Fibroblast of upper back skin (primary cell): Measurements from ENCODE around the gene ZSCAN20.
"Not testable (repeated sequence)": the region's sequence is repeated elsewhere in the genome, so short reads cannot be mapped to it uniquely, and the experiment has no call there.

Source experiments
- DNase-seq: peaks from one replicate; pipeline ENCODE4 v3.0.0-alpha.2; 2013

ZSCAN20 gene

DNA sequence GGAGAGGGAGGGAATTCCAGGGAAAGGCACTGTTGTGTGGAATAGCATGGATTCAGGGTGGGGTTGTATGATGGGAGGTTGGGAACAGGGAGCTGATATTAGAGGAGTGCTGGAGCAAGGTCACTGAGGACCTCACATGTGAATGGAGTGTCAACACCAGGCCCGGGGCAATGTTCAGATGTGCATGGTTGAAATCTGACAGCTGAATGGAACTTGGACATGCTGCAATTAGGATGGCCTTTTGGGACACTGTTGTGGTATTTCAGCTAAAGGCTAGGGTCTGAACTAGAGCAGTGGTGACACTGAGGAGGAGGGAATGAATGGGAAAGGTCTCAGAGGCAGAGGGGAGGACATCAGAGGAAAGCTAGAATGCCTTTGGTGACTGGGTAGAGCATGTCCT is 25.0 kb downstream of the ZSCAN20 start:
- no peak for DNase-seq

DNA sequence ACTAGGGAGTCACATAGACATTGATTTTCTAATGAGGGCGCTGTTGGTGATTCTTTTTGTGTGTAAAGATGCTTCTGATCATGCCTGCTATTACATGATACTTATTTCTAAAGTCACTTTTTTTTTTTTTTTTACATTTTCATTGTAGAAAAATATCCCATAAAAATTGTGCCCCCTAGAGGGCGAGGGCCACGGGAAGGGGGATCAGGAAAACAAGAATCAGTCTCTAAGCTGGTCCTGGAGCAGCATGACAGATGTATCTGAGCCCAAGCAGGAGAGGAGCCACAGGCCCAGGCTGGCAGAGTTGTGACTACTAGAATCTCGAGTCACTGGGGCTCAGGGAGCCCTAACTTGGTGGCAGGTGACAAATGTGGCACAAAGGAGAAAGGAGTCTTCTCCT is 28.1 kb downstream of the ZSCAN20 start:
- DNase-seq: no peak

DNA sequence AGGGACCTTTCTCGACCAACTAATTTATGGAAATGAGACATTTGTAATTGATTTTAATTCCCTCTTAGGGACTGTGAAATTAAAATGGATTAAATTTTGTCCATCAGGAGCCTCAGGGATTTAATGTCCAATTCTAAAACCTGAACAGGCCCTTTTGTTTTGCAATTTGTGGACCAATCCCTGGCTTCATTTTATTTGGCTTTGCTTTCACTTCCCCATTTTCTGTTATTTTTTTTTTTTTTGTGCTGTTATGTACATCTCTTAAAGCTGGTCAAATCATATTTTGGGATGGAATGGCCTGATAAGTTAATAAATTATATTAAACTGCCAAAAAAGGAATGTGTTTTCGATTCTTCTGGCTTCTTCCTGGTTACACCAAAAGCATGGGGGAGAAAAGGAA is 28.9 kb downstream of the ZSCAN20 start:
- no peak for DNase-seq

DNA sequence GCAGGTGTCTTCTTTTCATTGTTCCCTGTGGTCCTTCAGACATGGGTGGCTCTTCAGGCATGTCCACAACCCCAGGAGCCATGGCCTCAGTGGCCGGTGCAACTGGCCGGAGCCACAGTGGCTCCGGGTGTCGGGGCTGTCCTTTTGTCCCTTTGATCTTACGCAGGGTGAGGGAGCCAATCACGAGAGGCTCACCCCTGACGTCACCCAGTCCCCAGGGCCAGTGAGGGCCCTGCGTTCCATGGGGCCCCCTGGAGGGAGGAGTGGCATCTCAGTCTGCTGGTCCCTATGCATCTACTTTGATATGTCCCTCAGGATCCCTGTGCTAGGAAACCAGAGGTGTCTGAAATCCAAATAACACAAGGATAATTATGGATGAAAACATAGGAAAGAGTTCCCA is 29.3 kb downstream of the ZSCAN20 start:
- DNase-seq: no peak

DNA sequence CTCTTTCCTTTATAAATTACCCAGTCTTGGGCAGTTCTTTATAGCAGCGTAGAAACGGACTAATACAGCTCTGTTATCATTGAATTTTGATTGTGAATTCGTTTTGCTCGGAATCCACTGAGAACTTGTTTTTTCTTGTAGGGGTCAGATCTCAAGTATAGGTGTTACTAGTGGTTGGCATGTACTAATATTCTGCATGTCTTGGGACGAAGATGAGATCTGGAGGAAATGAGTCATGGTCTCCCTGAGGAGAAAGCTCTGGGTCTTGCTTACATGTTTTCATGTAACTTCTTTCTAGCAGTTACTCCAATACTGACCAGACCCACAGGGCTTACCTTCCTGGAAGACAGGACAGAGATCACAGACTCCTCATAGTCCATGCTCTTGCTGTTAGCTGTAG is 30.3 kb downstream of the ZSCAN20 start:
- DNase-seq: peak; percentile 49

DNA sequence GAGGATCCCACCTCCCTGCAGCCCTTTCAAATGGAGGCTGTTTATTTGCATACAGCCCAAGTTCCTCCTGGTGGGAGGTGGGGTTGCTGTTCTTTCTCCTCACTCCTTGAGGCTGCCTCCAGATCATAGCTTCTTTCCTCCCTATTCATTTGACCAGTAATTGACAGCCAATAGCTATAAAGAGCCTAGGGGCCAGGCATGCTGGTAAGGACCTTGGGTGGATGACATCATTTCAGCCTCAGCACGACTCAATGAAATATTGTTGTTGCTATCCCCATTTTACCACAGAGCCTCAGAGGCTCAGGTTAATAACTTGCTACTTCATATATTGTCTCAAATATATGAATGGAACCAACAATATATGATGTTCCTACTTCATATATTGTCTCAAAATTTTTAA is 31.1 kb downstream of the ZSCAN20 start:
- no peak for DNase-seq

DNA sequence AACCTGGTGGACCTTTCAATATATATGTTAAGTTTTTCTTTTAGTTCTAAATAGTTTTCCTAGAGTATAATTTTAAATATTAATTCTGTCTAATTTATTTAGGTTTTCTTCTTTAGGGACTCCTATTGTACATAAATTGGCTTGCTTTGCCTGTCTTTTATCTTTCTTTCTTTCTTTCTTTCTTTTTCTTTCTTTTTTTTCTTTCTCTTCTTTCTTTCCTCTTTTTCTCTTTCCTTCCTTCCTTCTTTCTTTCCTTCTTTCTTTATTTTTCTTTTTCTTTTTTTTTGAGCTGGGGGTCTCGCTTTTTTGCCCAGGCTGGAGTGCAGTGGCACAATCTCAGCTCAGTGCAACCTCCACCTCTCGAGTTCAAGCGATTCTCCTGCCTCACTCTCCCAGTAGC is 35.2 kb downstream of the ZSCAN20 start:
- no peak for DNase-seq

DNA sequence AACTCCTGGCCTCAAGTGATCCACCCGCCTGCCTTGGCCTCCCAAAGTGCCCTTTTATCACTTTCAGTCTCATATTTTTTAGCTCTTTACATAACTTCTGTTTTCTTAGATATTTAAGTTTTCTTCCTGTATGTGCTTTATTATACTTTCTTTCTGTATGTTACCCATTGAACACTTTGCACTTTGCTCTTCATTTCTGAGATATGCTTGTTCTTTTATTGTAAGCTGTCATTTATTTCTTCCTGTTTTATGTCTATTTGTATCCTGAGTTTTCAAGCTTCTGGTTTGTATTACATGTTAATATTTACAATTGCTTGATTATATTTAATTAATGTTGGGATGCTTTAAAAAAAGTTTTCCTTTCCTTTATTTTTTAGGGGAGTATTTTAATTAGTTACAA is 35.7 kb downstream of the ZSCAN20 start:
- no peak for DNase-seq

DNA sequence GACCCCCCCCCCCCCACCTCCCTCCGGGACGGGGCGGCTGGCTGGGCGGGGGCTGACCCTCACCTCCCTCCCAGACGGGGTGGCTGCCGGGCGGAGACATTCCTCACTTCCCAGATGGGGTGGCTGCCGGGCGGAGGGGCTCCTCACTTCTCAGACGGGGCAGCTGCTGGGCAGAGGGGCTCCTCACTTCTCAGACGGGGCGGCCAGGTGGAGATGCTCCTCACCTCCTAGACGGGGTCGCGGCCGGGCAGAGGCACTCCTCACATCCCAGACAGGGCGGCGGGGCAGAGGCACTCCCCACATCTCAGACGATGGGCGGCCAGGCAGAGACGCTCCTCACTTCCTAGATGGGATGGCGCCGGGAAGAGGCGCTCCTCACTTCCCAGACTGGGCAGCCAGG is 36.8 kb downstream of the ZSCAN20 start:
- not testable (repeated sequence) for DNase-seq

DNA sequence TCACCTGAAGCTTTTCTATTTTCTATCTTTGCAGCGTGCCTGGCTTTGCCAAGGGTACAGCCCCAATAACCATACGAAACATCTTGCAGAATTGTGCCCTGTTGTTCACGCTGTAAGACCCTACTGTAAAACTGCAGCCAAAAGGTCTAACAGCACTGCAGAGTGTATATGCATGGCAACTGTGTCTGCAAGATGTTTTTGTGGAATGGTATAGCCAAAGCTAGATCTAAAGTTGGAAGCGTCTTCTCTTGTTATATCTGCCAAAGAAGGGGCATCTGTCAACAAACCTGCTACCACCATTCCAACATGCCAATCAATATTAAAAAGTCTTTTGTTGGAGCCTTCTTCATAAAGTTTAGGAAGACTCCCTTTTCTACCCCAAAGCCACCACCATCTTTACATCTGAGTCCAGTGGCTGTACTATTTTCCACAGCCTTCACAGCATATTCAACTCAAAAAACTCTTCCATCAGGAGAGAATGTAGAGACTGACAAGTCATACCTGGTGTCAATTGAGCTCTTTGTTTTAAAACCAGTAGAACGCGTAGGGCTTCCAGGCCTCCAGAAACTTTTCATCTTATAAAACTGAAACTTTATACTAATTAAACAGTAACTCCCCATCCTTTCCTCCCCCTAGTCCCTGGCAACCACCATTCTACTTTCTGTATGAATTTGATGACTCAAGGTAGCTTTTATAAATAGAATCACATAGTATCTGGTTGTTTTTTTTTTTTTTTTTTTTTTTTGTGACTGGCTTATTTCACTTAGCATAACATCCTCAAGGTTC is 40.0 kb downstream of the ZSCAN20 start:
- no peak for DNase-seq

DNA sequence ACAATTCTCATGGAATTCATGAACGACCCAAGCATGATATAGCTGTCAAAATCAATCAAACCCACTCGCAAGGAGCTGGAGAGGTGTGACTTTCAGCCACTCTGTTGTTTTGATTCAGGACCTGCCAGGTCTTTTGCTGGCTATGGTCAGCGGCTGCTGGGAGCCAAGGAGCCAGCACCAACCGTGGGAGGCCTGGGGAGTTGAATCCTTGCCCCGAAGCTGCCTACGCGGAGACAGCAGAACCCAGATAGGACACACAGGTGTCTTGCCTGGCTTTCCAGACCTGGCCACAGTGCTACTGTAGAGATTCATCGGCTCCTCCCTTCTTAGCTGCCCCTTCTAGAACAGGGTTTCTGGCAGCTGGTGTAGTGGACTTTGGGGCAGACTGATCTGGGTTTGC is 42.7 kb downstream of the ZSCAN20 start:
- no peak for DNase-seq

DNA sequence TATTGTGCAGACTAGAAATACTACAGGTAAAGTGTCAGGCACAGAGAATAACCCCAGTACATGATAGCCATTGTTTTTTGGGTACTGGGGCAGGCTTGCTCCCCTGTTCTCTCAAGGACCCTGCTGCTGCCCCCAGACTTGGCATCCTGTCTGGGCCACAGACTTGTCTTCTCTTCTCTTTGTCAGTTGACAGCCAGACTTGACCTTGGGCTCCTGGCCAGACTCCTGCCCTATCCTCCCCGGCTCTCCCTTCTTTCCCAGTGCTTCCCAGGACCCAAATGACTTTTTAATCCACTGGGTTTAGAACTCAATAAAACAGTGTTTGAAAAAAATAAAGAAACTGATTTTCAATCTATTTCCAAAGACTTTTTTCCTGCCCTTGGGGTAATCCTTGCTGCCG is 43.2 kb downstream of the ZSCAN20 start:
- DNase-seq: no peak

DNA sequence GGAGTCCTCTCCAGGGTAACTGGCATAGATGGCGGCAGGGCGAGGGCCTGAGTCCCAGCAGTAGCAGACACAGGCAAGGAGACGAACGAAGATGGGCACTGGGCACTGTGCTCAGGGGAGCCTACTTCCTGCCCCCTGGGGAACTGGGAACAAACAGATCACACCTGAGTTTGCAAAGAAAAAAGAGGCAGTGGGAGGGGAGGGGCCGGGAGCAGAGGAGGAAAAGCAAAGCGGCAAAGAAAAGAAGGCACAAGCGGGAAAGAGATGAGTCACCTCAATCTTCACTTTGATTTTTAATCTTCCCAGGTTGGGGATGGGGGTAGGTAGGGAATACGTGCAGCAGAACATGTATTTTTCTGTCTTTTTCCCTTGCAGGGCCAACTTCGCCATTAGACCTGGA is 44.0 kb downstream of the ZSCAN20 start:
- DNase-seq: no peak

DNA sequence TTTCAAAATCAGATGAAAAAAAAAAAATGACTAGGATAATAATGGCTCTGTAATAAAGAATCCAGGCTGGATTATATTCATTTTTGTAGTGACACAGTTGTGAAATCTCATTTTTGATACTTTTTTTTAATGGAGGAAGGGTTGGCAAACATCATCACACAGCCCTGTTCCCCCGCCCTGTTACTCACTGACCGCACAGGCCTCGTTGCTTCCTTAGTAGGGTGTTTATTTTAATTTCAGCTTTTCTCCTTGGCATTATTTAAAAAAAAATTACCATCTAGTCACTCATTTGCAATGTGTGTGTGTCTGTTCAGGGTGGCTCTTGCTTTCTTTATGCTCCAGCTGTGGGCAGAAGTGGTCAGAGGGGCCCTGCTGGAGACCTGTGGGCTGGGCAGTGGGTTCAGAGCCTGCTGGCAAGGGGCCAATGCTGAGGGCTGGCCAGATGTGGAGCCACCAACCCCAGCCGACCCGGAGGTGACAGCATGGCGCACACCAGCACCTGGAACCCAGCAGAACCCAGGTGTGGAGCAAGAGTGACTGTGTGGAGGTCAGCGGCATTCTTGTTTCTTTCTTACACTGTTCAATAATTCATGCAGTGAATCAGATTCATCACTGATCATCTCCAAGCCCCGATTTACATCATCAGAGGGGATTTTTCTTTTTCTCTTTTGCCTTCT is 44.6 kb downstream of the ZSCAN20 start:
- no peak for DNase-seq

DNA sequence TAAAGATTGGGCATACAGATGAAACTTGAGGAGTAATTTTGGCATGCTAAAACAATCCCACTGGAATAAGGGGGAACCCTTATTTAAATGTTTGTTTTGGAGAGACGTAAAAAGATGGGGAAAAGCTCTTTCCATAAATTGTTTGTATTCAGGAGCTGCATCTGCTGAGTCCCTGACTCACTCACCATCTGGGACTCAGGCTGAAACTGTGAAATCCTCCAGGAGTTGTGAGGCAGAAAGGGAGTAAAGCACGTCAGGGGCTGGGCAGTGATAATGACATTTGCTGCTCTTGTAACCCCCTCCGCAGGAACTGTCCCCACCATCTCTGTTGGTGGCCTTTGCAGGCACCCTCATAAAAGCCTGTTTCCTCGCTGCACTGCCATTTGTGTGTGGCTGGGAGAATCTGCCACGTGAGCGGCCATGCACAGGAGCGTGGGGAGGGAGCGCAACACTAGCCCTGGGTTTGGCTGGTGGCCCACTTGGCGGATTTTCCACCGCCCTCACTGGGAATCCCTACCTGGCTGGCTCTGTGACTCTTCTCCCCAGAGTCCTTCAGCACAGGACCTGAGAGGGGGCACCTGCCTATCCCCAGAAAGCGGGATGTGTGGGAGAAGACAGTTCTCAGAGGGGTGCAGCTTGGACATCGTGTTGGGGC is 45.3 kb downstream of the ZSCAN20 start:
- DNase-seq: peak; percentile 16

DNA sequence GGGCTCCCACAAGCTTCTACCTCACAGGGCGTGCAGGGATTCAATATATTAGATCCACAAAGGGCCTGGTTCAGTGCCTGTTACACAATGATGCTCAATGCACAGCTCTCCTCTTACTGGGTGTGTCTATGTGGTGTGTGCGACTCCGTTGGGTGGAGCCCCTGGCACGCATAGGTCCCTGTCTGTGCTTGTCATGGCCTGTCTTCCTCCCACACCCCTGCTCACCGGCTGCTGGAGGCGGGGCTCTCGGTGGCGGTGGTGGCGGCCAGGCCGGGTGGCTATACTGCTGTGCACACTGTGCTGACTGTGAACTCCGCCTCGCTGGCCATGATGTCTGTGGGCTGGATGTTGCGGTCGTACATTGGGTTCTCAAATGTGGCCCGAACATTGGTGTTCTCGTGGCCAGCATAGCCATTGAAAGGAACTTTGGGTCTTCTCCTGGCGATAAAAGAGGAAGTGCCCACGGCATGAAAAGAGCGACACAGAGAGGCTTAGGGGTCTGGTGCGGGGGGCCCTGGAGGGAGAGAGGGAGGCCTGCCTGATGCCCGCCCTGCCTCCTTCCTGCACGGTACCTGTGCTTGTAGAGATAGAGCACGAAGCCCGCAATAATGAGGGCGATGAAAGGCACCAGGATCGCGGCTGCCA is 46.9 kb downstream of the ZSCAN20 start:
- DNase-seq: no peak

DNA sequence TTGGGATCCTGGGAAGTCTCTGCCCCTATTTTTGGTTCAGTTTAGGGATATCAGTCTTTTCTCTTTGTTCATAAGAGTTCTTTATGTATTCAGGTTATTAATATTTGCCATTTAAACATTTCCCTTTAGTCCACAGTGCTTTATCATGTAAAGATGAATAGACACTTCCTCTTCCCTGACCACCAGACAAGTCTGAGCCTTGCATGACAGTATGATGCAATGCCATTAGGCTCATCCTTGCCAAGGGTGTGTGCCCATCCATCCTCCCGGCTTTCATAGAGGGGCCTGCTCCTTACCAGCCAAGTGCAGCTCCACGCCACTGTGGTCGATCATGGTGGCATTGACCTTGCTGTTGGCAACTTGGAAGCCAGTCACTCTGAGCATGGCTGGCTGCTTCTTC is 52.1 kb downstream of the ZSCAN20 start:
- DNase-seq: no peak

DNA sequence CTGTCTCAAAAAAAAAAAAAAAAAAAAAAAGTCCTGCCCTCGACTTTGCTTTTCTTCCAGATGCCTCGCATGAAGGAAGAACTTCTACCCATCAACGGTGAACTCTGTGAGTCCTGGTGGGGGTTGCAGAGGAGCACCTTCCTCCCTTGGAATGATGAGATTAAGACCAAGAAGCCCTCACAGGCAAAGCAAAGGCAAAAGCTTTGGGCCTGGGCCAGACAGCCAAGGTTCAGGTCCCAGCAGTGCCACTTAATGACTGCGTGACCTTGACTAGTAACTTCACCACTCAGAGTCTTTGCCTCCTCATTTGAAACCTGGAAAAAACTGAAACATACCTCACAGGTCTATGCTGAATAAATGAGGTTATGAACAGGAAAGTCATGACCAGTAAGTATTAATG is 55.5 kb downstream of the ZSCAN20 start:
- no peak for DNase-seq

DNA sequence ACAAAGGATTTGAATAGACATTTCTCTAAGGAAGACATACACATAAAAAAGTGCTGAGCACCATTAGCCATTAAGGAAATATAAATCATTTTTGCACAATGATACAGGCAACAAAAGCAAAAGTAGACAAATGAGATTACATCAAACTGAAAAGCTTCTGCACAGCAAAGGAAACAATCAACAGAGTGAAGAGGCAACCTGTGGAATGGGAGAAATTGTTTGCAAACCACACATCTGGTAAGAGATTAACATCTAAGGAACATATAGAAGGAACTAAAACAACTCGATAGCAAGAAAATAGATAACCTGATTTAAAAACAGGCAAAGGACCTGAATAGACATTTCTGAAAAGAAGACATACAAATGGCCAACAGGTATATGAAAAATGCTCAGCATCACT is 57.5 kb downstream of the ZSCAN20 start:
- DNase-seq: no peak

DNA sequence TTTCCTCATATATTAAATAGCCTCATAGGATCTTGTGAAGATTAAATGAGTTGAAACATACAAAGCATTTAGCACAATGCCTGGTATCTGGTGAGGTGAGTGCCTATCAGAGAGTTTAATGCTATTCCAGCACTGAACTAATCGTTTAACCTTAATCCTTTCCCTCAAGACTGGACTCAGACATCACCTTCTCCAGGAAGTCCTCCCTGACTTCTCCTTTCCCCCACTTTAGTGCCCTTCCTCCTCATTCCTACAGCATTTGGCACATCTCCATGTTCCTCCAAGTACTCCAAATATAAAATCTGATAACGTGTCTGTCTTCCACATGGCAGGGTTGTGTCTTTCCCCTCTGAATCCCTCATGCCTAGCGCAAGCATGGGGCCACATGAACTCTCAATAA is 59.8 kb downstream of the ZSCAN20 start:
- DNase-seq: no peak

DNA sequence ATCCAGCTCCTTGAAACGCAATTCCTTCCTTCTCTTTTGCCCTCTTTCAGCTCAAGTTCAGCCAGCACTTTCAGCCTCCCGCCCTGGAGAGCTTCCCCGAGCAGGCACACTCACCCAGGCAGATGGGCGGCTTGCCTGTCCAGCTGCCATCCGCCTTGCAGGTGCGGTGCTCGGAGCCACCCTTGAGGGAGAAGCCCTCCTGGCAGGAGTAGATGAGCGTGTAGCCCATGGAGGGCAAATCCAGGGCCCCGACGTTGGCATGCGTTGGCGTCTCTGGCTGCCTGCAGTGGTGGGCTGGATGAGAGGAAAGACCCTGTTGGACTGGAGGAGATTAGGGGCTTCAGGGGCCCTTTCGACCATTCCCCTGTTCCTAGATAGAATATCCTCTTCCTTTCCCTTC is 60.5 kb downstream of the ZSCAN20 start:
- DNase-seq: no peak

DNA sequence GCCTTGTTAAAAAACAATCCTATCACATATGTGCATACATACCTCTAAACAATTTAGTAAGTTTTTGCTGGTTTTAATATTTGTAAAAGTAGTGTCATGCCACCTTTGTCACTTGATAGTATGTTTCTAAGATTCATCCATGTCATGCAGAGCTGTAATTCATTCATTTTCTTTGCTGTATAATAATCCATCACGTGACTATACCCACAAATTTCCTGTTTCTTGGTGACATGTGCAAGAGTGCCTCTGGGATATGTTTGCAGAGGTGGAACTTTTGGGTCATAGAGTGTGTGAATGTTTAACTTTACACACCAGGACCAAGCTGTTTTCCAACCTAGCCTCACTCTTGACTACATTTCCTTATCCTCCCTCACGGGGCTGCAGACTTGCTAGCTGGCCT is 62.9 kb downstream of the ZSCAN20 start:
- no peak for DNase-seq

DNA sequence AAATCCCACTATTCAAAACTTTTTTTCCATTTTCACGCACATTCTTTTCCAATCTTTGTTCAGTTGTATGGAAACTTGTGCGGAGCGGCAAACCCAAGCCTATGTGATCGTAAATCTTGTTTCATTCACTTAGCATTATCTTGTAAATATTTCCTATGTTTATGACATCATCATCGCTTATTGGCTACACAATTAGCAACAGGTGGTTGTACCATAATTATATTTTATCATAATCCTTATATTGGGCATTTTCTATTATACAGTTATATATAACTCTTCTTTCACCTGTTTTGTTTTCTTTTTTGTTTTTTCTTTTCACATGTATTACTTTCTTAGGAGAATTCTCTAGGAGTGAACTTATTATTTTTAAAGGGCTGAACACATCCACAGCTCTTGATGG is 65.4 kb downstream of the ZSCAN20 start:
- DNase-seq: no peak

DNA sequence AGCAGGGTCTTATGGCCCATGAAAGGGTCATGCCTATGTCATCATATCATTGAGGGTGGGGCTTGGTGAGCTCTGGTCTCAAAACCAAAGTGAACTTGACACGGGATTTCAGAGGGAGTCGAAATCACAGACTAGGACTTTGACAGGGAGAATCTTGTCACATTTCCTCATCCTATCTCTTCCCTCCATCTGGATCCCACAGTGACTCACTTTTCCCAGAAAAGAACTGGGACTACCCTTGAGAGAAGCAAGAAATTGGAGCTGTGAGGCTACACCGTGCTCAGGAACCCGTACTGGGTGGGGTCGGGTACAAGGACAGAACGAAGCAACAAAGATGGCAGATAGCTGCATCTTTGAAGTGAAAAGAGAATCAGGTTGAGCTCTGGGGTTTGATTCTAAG is 69.5 kb downstream of the ZSCAN20 start:
- DNase-seq: no peak
